ENCODE data around the gene AKAP8L. TPM values are rescaled to one million over a fixed set of nuclear protein-coding genes. Genes with fewer than 3 reads are reported as not detected.

Gene AKAP8L
- total RNA-seq, 2 experiments from 2014 or later, result 83.1 to 88.8 TPM

DNA sequence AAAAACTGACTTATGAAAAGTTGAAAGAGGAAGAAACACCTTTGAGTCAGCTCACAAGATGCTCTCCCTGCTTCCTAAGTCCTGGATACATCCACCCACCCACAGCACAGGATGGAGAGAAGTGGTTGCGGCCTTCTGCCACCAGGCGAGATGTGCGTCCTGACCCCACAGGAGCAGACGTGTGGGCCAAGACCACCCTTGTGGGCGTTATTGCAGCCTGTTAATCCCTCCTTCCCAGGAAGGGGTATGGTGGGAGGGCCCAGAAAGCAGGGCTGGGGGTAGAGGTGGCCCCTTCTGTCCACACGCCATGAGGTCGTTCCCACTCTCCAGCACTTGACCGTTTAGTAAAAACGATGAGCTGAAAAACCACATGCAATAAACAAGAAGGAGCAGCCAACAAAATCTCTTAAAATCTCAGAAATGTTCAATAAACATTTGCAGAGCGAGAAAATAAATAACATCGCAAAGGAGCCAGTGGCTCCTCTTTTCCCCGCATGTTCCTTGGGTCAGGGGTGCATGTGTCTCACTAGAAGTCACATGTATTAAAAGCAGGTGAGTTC lies 2.4 kb upstream of the AKAP8L start:
- ChIA-PET POLR2A (interaction anchor here (1.4 to 6.5 kb wide), 7 partner anchors 10 to 42 kb away, joined by 4 to 89 read pairs (median 17); partner anchors contain the start of genes AKAP8 and WIZ), CTCF (interaction anchor here (0.8 to 6.7 kb wide), 6 partner anchors 8 to 134 kb away, joined by 3 to 138 read pairs (median 25); no protein-coding TSS in a partner anchor)
- no peak overlapping the region for H3K4me3 Mint-ChIP-seq
- ATAC-seq (no peak), DNase-seq (no peak)
- TF ChIP-seq, protein P1, sequence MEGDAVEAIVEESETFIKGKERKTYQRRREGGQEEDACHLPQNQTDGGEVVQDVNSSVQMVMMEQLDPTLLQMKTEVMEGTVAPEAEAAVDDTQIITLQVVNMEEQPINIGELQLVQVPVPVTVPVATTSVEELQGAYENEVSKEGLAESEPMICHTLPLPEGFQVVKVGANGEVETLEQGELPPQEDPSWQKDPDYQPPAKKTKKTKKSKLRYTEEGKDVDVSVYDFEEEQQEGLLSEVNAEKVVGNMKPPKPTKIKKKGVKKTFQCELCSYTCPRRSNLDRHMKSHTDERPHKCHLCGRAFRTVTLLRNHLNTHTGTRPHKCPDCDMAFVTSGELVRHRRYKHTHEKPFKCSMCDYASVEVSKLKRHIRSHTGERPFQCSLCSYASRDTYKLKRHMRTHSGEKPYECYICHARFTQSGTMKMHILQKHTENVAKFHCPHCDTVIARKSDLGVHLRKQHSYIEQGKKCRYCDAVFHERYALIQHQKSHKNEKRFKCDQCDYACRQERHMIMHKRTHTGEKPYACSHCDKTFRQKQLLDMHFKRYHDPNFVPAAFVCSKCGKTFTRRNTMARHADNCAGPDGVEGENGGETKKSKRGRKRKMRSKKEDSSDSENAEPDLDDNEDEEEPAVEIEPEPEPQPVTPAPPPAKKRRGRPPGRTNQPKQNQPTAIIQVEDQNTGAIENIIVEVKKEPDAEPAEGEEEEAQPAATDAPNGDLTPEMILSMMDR (IDR thresholded peaks at IDR 0.05), result no peak
- no peak overlapping the region for H3K27ac Mint-ChIP-seq
- no peaks in the 10 kb centered on the region for H3K27me3 Mint-ChIP-seq
- peaks cover 39% of the 10 kb centered on the region for H3K36me3 Mint-ChIP-seq (ENCODE audit: low read depth)
- peaks cover 4% of the 10 kb centered on the region for H3K9me3 Mint-ChIP-seq
- peaks cover 27% of the 10 kb centered on the region for H3K4me1 Mint-ChIP-seq (ENCODE audit: low read depth)
- intact Hi-C loops (cut with micrococcal nuclease), result no loop called here

DNA sequence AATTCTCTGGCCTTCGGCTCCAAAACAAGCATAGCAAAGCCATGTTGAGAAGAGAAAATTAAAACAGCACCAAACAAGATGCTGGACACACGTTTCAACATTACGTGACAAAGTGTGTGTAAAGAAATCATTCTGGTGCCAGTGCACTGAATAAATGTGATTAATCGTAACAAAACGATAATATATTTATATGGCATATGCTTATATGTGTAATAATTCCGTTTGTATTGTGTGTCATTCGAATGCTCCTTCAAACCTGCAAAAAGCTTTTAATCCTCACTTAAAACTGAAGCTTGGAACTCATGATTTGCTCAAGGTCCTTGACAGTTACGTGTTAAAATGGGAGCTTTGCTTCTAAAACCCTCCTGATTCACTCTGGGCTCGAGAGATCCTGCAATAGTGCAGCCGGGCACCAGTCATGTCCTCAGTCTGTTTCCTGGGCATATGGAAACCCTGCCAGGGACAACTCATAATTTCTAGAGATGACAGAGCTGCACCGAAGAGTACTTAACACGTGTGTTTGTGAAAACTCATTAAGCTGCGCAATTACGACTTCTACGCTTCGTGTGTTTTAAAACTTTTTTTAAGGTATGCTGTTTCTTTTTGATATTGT lies 731 bp upstream of the AKAP8L start:
- H3K27ac Mint-ChIP-seq, result peak overlapping the region; percentile 43
- peaks cover 4% of the 10 kb centered on the region for H3K9me3 Mint-ChIP-seq
- ChIA-PET CTCF (interaction anchor here (0.6 to 6.7 kb wide), 38 partner anchors 10 to 327 kb away, joined by 3 to 138 read pairs (median 5); partner anchors contain the start of genes AKAP8, BRD4 and WIZ), POLR2A (interaction anchor here (0.6 to 6.5 kb wide), 24 partner anchors 9 to 1902 kb away, joined by 3 to 89 read pairs (median 5); partner anchors contain the start of genes AKAP8, RASAL3 and WIZ)
- no peak for ATAC-seq
- H3K27me3 Mint-ChIP-seq, result no peaks in the 10 kb centered on the region
- no peak for DNase-seq
- H3K36me3 Mint-ChIP-seq (ENCODE audit: low read depth), result peaks cover 40% of the 10 kb centered on the region
- intact Hi-C loops (cut with micrococcal nuclease), result loop anchor here (2.0 to 5.0 kb wide), 2 partner anchors 43 to 137 kb away; partner anchors contain the start of gene RASAL3
- TF ChIP-seq, protein P1 (IDR thresholded peaks at IDR 0.05), result peak; percentile 53
- H3K4me1 Mint-ChIP-seq (ENCODE audit: low read depth), result peaks cover 36% of the 10 kb centered on the region
- H3K4me3 Mint-ChIP-seq, result peak overlapping the region; percentile 98

DNA sequence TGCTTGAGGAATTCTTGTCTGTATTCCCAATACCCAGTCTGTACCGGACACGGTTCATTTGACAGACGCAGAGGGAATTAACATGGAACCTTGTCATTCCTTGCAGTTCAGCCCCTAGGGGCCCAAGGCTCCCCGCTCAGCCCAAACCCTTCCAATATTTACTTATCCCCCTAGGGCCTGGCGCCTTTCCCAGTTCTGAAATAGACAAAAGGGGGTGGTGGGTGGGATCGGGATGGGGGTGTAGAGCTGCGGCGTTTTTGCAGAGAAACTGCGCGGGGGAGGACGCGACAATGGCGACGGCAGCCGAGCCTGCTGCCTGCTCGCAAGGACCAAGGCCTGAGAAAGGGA lies 583 bp downstream of the AKAP8L start:
- Mint-ChIP-seq H3K27ac (peak overlapping the region; percentile 99), H3K4me1 (ENCODE audit: low read depth) (peaks cover 40% of the 10 kb centered on the region), H3K9me3 (no peaks in the 10 kb centered on the region), H3K4me3 (peak overlapping the region; percentile 98), H3K36me3 (ENCODE audit: low read depth) (peaks cover 33% of the 10 kb centered on the region), H3K27me3 (no peaks in the 10 kb centered on the region)
- ChIA-PET POLR2A (interaction anchor here (0.9 to 6.5 kb wide), 12 partner anchors 8 to 137 kb away, joined by 4 to 89 read pairs (median 16); partner anchors contain the start of genes AKAP8, RASAL3 and WIZ), CTCF (interaction anchor here (0.8 to 6.7 kb wide), 18 partner anchors 9 to 317 kb away, joined by 3 to 138 read pairs (median 6); partner anchors contain the start of genes AKAP8, BRD4 and WIZ)
- intact Hi-C loops (cut with micrococcal nuclease), result loop anchor here (2.0 to 5.0 kb wide), 2 partner anchors 44 to 139 kb away; partner anchors contain the start of gene RASAL3
- TF ChIP-seq, protein P1 (IDR thresholded peaks at IDR 0.05), result no peak
- ATAC-seq (no peak), DNase-seq (no peak)

DNA sequence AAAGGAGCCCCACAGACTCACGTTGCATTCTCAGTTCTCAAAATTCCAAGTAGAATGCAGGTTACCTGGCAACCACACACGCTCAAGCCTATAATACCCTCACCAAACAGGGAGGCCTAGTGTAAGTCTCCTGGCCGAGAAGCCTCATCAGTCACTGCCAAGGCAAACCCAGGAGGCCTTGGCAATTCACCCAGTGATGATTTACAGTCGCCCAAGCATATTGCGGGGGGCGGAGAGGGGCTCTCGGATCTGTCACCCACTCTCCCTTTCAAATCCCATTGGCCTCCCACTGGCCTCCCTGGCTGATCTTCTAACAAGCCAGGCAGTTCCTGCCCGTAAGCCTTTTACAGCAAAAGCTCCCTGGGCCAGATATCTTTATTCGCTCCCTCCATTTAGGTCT lies 1.1 kb downstream of the AKAP8L start:
- DNase-seq (no peak), ATAC-seq (no peak)
- ChIA-PET CTCF (interaction anchor here (1.6 to 6.7 kb wide), 9 partner anchors 8 to 317 kb away, joined by 4 to 138 read pairs (median 22); partner anchors contain the start of gene AKAP8), POLR2A (interaction anchor here (0.6 to 6.5 kb wide), 9 partner anchors 8 to 138 kb away, joined by 3 to 89 read pairs (median 17); partner anchors contain the start of genes AKAP8 and RASAL3)
- H3K4me3 Mint-ChIP-seq, result peak overlapping the region; percentile 98
- intact Hi-C loops (cut with micrococcal nuclease), result loop anchor here (2.0 to 5.0 kb wide), 2 partner anchors 45 to 139 kb away; partner anchors contain the start of gene RASAL3
- H3K9me3 Mint-ChIP-seq, result no peaks in the 10 kb centered on the region
- H3K27ac Mint-ChIP-seq, result peak overlapping the region; percentile 99
- no peaks in the 10 kb centered on the region for H3K27me3 Mint-ChIP-seq
- H3K4me1 Mint-ChIP-seq (ENCODE audit: low read depth), result peaks cover 44% of the 10 kb centered on the region
- peaks cover 28% of the 10 kb centered on the region for H3K36me3 Mint-ChIP-seq (ENCODE audit: low read depth)
- TF ChIP-seq, protein P1 (IDR thresholded peaks at IDR 0.05), result no peak
